ENCODE data around the gene SMARCC1. TPM values are rescaled to one million over a fixed set of nuclear protein-coding genes. Genes with fewer than 3 reads are reported as not detected.

The SMARCC1 gene
- total RNA-seq, 1 experiment from 2014 or later = 249 TPM

- TF ChIP-seq ZSCAN18 (CRISPR knock-in tag; IDR thresholded peaks at IDR 0.05) = no peak
Measured at GRCh38 chr3:47701388-47701787, 80.3 kb downstream of the SMARCC1 start (continued).

GRCh38 chr3:47692158-47692557, 89.5 kb downstream of the SMARCC1 start:
- TF ChIP-seq ERG (CRISPR knock-in tag; IDR thresholded peaks at IDR 0.05) (no peak), ATF1 (CRISPR knock-in tag; IDR thresholded peaks at IDR 0.05) (no peak), GTF2I (CRISPR knock-in tag; conservative IDR thresholded peaks at IDR 0.05) (no peak), RELA (CRISPR knock-in tag; IDR thresholded peaks at IDR 0.05; ENCODE audit: borderline replicate concordance) (no peak), PRRX2 (CRISPR knock-in tag; IDR thresholded peaks at IDR 0.05) (no peak), ZSCAN18 (CRISPR knock-in tag; IDR thresholded peaks at IDR 0.05) (no peak), CBFB (CRISPR knock-in tag; IDR thresholded peaks at IDR 0.05; ENCODE audit: low read depth) (no peak), JUN (CRISPR knock-in tag; IDR thresholded peaks at IDR 0.05) (no peak)
- Mint-ChIP-seq H3K9me3 (no peaks in the 10 kb centered on the region), H3K27me3 (ENCODE audit: low read depth) (no peaks in the 10 kb centered on the region), H3K27ac (no peak overlapping the region), H3K36me3 (peaks cover 76% of the 10 kb centered on the region), H3K4me1 (no peaks in the 10 kb centered on the region), H3K4me3 (no peak overlapping the region)
- DNase-seq (ENCODE audit: low spot score) (no peak), ATAC-seq (no peak)
- CTCF ChIA-PET = interaction anchor here (0.6 kb wide), 1 partner anchor 463 kb away, joined by 4 read pairs; no protein-coding TSS in a partner anchor
- POLR2A ChIA-PET = no interaction called here

- ATAC-seq = no peak
- TF ChIP-seq RORB (CRISPR knock-in tag; IDR thresholded peaks at IDR 0.05) (no peak), GABPB1 (CRISPR knock-in tag; IDR thresholded peaks at IDR 0.05) (no peak), FOXP4 (CRISPR knock-in tag; IDR thresholded peaks at IDR 0.05) (no peak), MYBL2 (CRISPR knock-in tag; IDR thresholded peaks at IDR 0.05) (no peak), STAT6 (CRISPR knock-in tag; conservative IDR thresholded peaks at IDR 0.05; ENCODE audit: low read depth) (no peak), ZNF121 (CRISPR knock-in tag; IDR thresholded peaks at IDR 0.05) (no peak), ZNF232 (CRISPR knock-in tag; IDR thresholded peaks at IDR 0.05) (no peak), SMAD3 (CRISPR knock-in tag; IDR thresholded peaks at IDR 0.05; ENCODE audit: borderline replicate concordance) (no peak), SP1 (CRISPR knock-in tag; conservative IDR thresholded peaks at IDR 0.05) (no peak), CBFB (CRISPR knock-in tag; IDR thresholded peaks at IDR 0.05; ENCODE audit: low read depth) (no peak), ETV6 (CRISPR knock-in tag; IDR thresholded peaks at IDR 0.05) (no peak), ATF1 (CRISPR knock-in tag; IDR thresholded peaks at IDR 0.05) (no peak), USF2 (CRISPR knock-in tag; IDR thresholded peaks at IDR 0.05) (no peak), AFF4 (CRISPR knock-in tag; IDR thresholded peaks at IDR 0.05; ENCODE audit: borderline replicate concordance) (no peak), KAT7 (CRISPR knock-in tag; IDR thresholded peaks at IDR 0.05; ENCODE audit: borderline replicate concordance) (no peak)
- no peak overlapping the region for H3K4me3 Mint-ChIP-seq
- H3K4me1 Mint-ChIP-seq = no peaks in the 10 kb centered on the region
- no peak overlapping the region for H3K27ac Mint-ChIP-seq
- H3K27me3 Mint-ChIP-seq (ENCODE audit: low read depth) = no peaks in the 10 kb centered on the region
- CTCF ChIA-PET = no interaction called here
- H3K9me3 Mint-ChIP-seq = no peaks in the 10 kb centered on the region
- no peak for DNase-seq (ENCODE audit: low spot score)
- H3K36me3 Mint-ChIP-seq = peaks cover 82% of the 10 kb centered on the region
- POLR2A ChIA-PET = interaction anchor here (0.5 kb wide), 1 partner anchor 191 kb away, joined by 3 read pairs; no protein-coding TSS in a partner anchor
Measured at GRCh38 chr3:47688488-47688887, 93.2 kb downstream of the SMARCC1 start.
